ENCODE results near the gene SOX4. TPM values are rescaled to one million over a fixed set of nuclear protein-coding genes. Genes with fewer than 3 reads are reported as not detected.

SOX4 gene
- total and polyA plus RNA-seq, 7 donors, result 0.49 to 6.9 (median 1.9) TPM

DNA sequence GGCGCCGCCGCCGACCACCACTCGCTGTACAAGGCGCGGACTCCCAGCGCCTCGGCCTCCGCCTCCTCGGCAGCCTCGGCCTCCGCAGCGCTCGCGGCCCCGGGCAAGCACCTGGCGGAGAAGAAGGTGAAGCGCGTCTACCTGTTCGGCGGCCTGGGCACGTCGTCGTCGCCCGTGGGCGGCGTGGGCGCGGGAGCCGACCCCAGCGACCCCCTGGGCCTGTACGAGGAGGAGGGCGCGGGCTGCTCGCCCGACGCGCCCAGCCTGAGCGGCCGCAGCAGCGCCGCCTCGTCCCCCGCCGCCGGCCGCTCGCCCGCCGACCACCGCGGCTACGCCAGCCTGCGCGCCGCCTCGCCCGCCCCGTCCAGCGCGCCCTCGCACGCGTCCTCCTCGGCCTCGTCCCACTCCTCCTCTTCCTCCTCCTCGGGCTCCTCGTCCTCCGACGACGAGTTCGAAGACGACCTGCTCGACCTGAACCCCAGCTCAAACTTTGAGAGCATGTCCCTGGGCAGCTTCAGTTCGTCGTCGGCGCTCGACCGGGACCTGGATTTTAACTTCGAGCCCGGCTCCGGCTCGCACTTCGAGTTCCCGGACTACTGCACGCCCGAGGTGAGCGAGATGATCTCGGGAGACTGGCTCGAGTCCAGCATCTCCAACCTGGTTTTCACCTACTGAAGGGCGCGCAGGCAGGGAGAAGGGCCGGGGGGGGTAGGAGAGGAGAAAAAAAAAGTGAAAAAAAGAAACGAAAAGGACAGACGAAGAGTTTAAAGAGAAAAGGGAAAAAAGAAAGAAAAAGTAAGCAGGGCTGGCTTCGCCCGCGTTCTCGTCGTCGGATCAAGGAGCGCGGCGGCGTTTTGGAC, 2.0 kb downstream of the SOX4 start:
- H3K27ac ChIP-seq, result peak overlapping the region; percentile 84
- WGBS, 3 donors, result 0 to 1% (median 1%) methylated on average over 55 to 106 of the region's 108 CpGs
- DNase-seq (peak; percentile 28 to 60), ATAC-seq (peak in 1 of 4 donors; percentile 7)
- TF ChIP-seq, protein P1, sequence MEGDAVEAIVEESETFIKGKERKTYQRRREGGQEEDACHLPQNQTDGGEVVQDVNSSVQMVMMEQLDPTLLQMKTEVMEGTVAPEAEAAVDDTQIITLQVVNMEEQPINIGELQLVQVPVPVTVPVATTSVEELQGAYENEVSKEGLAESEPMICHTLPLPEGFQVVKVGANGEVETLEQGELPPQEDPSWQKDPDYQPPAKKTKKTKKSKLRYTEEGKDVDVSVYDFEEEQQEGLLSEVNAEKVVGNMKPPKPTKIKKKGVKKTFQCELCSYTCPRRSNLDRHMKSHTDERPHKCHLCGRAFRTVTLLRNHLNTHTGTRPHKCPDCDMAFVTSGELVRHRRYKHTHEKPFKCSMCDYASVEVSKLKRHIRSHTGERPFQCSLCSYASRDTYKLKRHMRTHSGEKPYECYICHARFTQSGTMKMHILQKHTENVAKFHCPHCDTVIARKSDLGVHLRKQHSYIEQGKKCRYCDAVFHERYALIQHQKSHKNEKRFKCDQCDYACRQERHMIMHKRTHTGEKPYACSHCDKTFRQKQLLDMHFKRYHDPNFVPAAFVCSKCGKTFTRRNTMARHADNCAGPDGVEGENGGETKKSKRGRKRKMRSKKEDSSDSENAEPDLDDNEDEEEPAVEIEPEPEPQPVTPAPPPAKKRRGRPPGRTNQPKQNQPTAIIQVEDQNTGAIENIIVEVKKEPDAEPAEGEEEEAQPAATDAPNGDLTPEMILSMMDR (IDR thresholded peaks at IDR 0.05), result peak; percentile 17
- peak overlapping the region; percentile 88 for H3K4me3 ChIP-seq
- peaks cover 13% of the 10 kb centered on the region for H3K4me1 ChIP-seq
- no peaks in the 10 kb centered on the region for H3K36me3 ChIP-seq (ENCODE audit: insufficient read depth in 1 of 2, low read depth in 1 of 2)
- H3K27me3 ChIP-seq (ENCODE audit: insufficient read depth in 3 of 3, low read length in 2 of 3), result no peaks in the 10 kb centered on the region
- H3K9me3 ChIP-seq, result no peaks in the 10 kb centered on the region
- intact Hi-C loops (cut with DNase I), result loop anchor here in 1 of 2 donors (2.0 to 5.0 kb wide), 2 partner anchors 552 to 1143 kb away; no protein-coding TSS in a partner anchor

DNA sequence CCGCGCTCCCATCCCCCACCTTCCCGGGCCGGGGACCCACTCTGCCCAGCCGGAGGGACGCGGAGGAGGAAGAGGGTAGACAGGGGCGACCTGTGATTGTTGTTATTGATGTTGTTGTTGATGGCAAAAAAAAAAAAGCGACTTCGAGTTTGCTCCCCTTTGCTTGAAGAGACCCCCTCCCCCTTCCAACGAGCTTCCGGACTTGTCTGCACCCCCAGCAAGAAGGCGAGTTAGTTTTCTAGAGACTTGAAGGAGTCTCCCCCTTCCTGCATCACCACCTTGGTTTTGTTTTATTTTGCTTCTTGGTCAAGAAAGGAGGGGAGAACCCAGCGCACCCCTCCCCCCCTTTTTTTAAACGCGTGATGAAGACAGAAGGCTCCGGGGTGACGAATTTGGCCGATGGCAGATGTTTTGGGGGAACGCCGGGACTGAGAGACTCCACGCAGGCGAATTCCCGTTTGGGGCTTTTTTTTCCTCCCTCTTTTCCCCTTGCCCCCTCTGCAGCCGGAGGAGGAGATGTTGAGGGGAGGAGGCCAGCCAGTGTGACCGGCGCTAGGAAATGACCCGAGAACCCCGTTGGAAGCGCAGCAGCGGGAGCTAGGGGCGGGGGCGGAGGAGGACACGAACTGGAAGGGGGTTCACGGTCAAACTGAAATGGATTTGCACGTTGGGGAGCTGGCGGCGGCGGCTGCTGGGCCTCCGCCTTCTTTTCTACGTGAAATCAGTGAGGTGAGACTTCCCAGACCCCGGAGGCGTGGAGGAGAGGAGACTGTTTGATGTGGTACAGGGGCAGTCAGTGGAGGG, 2.8 kb downstream of the SOX4 start:
- H3K36me3 ChIP-seq (ENCODE audit: insufficient read depth in 1 of 2, low read depth in 1 of 2), result no peaks in the 10 kb centered on the region
- TF ChIP-seq, protein P1 (IDR thresholded peaks at IDR 0.05), result no peak
- peaks cover 13% of the 10 kb centered on the region for H3K4me1 ChIP-seq
- peak overlapping the region; percentile 88 for H3K4me3 ChIP-seq
- 0% methylated on average over 42 to 43 of the region's 43 CpGs for WGBS, 3 donors
- H3K27ac ChIP-seq, result peak overlapping the region; percentile 84
- no peaks in the 10 kb centered on the region for H3K9me3 ChIP-seq
- H3K27me3 ChIP-seq (ENCODE audit: insufficient read depth in 3 of 3, low read length in 2 of 3), result no peaks in the 10 kb centered on the region
- intact Hi-C loops (cut with DNase I), result loop anchor here in 1 of 2 donors (2.0 to 5.0 kb wide), 2 partner anchors 551 to 1142 kb away; no protein-coding TSS in a partner anchor
- peak in 3 of 4 donors; percentile 24 to 37 (median 28) for ATAC-seq
- DNase-seq, result peak; percentile 46 to 68

DNA sequence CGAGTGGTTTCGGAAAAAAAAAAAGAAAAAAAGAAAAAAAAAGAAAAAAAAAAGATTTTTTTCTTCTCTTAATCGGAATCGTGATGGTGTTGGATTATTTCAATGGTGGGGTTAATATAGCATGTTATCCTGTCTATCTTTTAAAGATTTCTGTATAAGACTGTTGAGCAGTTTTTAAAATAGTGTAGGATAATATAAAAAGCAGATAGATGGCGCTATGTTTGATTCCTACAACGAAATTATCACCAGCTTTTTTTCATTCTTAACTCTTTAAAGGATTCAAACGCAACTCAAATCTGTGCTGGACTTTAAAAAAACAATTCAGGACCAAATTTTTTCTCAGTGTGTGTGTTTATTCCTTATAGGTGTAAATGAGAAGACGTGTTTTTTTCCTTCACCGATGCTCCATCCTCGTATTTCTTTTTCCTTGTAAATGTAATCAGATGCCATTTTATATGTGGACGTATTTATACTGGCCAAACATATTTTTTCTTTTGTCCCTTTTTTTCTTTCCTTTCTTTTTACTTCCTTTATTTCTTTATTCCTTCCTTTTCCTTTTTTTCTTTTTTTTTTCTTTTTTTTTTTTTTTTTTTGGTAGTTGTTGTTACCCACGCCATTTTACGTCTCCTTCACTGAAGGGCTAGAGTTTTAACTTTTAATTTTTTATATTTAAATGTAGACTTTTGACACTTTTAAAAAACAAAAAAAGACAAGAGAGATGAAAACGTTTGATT, 3.6 kb downstream of the SOX4 start:
- peaks cover 13% of the 10 kb centered on the region for H3K4me1 ChIP-seq
- H3K27ac ChIP-seq, result peak overlapping the region; percentile 84
- TF ChIP-seq, protein P1 (IDR thresholded peaks at IDR 0.05), result peak; percentile 53
- H3K36me3 ChIP-seq (ENCODE audit: insufficient read depth in 1 of 2, low read depth in 1 of 2), result no peaks in the 10 kb centered on the region
- peak in 1 of 4 donors; percentile 42 for ATAC-seq
- intact Hi-C loops (cut with DNase I), result loop anchor here in 1 of 2 donors (2.0 to 5.0 kb wide), 2 partner anchors 550 to 1142 kb away; no protein-coding TSS in a partner anchor
- no peaks in the 10 kb centered on the region for H3K27me3 ChIP-seq (ENCODE audit: insufficient read depth in 3 of 3, low read length in 2 of 3)
- 0 to 2% (median 2%) methylated on average over 14 of the region's 14 CpGs for WGBS, 3 donors
- peak overlapping the region; percentile 88 for H3K4me3 ChIP-seq
- H3K9me3 ChIP-seq, result no peaks in the 10 kb centered on the region
- DNase-seq, result no peak
